KMS-11 (cell line): ENCODE measurements around the gene DPP9.
"Not testable (repeated sequence)": the region's sequence is repeated elsewhere in the genome, so short reads cannot be mapped to it uniquely, and the experiment has no call there.

Experiments
- H2AFZ ChIP-seq: fragments of 200-600 bp; sonication (generic); 2 replicates; pipeline ENCODE4 v1.6.1; 2016; ENCODE audit warnings: antibody characterized with exemption, mixed run types, low read depth
- H3K27ac ChIP-seq: fragments of 200-600 bp; sonication (generic); 2 replicates; pipeline ENCODE4 v1.6.1; 2016; ENCODE audit warnings: mild to moderate bottlenecking, mixed run types
- H3K27me3 ChIP-seq: fragments of 200-600 bp; sonication (generic); 2 replicates; pipeline ENCODE4 v1.6.1; 2017; ENCODE audit warnings: mild to moderate bottlenecking, low read depth, mixed run types, moderate library complexity; ENCODE audit not compliant: insufficient read depth
- H3K36me3 ChIP-seq: fragments of 200-600 bp; sonication (generic); 2 replicates; pipeline ENCODE4 v1.6.1; 2017; ENCODE audit warnings: mild to moderate bottlenecking, mixed run types; ENCODE audit not compliant: insufficient read depth
- H3K4me1 ChIP-seq: fragments of 200-600 bp; sonication (generic); 2 replicates; pipeline ENCODE4 v1.6.1; 2016; ENCODE audit warnings: mild to moderate bottlenecking, low read depth, mixed run types; ENCODE audit not compliant: poor library complexity, severe bottlenecking
- H3K4me2 ChIP-seq: fragments of 200-600 bp; sonication (generic); 2 replicates; pipeline ENCODE4 v1.7.0; 2016; ENCODE audit warnings: mild to moderate bottlenecking, mixed run types
- H3K4me3 ChIP-seq: fragments of 200-600 bp; sonication (generic); IDR thresholded peaks from 2 replicates; pipeline ENCODE4 v1.6.1; 2017; ENCODE audit warnings: low read depth, low read length, mixed read lengths; ENCODE audit not compliant: insufficient read depth
- H3K79me2 ChIP-seq: fragments of 200-600 bp; sonication (generic); 2 replicates; pipeline ENCODE4 v1.6.1; 2016; ENCODE audit warnings: low read depth, mixed run types; ENCODE audit not compliant: insufficient read depth
- H3K9ac ChIP-seq: fragments of 200-600 bp; sonication (generic); 2 replicates; pipeline ENCODE4 v1.6.1; 2016; ENCODE audit warnings: mild to moderate bottlenecking, mixed run types
- H4K20me1 ChIP-seq: fragments of 200-600 bp; sonication (generic); 2 replicates; pipeline ENCODE4 v1.6.1; 2016; ENCODE audit warnings: mild to moderate bottlenecking, mixed run types; ENCODE audit not compliant: insufficient read depth
- TF ChIP-seq, protein P1 (sequence below): fragments of 200-600 bp; sonication (generic); conservative IDR thresholded peaks from 2 replicates; pipeline ENCODE4 v1.6.1; 2017; ENCODE audit warnings: low read depth, mild to moderate bottlenecking, antibody characterized with exemption, low read length, moderate library complexity, mixed read lengths

DPP9 gene

DNA sequence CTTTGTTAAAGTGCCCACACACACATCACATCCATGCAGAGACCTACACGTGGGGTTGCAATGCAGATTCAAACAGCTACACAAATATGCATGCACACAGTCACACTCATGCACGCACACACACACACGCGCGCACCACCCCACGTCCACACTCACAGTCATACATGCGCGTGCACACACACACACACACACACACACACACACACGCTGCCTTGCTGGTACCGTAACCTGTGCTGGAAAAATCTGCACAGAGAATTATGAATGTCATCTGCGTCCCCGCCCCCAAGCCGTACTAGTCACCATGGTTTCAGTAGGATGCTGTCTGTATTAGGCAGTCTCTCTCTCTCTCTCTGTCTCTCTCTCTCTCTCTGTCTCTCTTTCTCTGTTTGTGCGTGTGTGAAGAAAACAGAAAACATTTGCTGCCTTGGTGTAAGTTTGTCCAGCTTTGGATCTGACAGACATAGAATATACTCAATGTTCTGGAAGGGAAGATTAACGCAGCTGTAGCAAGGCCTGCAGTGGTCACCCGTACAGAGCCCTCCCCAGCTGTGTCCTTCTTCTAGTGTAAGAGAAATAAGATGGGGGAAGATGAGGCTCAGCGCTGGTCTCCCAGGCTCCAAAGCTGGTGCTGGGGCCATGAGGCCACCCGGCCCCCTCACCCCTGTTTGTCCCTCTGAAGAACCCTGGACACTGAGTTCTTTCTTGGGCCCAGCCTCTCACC is 26.4 kb upstream of the DPP9 start:
- no peaks in the 10 kb centered on the region for H3K79me2 ChIP-seq
- no peak overlapping the region for H3K9ac ChIP-seq
- no peaks in the 10 kb centered on the region for H3K36me3 ChIP-seq
- peaks cover 67% of the 10 kb centered on the region for H3K27me3 ChIP-seq
- no peak overlapping the region for H2AFZ ChIP-seq
- no peak overlapping the region for H3K4me2 ChIP-seq
- peaks cover 6% of the 10 kb centered on the region for H3K4me1 ChIP-seq
- no peak overlapping the region for H3K27ac ChIP-seq
- H3K4me3 ChIP-seq, result no peak overlapping the region
- TF ChIP-seq, protein P1, sequence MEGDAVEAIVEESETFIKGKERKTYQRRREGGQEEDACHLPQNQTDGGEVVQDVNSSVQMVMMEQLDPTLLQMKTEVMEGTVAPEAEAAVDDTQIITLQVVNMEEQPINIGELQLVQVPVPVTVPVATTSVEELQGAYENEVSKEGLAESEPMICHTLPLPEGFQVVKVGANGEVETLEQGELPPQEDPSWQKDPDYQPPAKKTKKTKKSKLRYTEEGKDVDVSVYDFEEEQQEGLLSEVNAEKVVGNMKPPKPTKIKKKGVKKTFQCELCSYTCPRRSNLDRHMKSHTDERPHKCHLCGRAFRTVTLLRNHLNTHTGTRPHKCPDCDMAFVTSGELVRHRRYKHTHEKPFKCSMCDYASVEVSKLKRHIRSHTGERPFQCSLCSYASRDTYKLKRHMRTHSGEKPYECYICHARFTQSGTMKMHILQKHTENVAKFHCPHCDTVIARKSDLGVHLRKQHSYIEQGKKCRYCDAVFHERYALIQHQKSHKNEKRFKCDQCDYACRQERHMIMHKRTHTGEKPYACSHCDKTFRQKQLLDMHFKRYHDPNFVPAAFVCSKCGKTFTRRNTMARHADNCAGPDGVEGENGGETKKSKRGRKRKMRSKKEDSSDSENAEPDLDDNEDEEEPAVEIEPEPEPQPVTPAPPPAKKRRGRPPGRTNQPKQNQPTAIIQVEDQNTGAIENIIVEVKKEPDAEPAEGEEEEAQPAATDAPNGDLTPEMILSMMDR, result no peak
- no peaks in the 10 kb centered on the region for H4K20me1 ChIP-seq

DNA sequence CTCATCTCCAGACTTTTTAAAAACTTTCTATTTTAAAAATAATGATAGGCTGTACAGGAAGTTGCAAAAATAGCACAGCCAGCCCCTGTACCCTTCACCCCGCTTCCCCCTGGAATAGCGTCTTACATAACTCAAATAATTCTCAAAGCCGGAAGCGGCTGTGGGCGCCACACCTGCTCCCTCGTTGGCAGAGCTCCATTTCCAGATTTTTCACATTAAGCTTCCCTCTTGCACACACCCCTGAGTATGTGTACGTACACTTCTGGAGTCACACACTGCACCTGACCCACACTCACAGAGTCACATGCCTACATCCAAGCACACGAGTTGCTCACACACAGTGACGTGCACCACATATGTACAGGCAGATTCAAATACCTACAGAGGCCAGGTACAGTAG is 24.9 kb upstream of the DPP9 start:
- Histone ChIP-seq H3K27ac (no peak overlapping the region), H3K4me1 (peaks cover 6% of the 10 kb centered on the region), H3K9ac (no peak overlapping the region), H3K4me3 (no peak overlapping the region), H3K36me3 (no peaks in the 10 kb centered on the region), H3K27me3 (peaks cover 77% of the 10 kb centered on the region), H2AFZ (no peak overlapping the region), H3K79me2 (no peaks in the 10 kb centered on the region), H4K20me1 (no peaks in the 10 kb centered on the region), H3K4me2 (no peak overlapping the region)
- TF ChIP-seq, protein P1, result no peak

DNA sequence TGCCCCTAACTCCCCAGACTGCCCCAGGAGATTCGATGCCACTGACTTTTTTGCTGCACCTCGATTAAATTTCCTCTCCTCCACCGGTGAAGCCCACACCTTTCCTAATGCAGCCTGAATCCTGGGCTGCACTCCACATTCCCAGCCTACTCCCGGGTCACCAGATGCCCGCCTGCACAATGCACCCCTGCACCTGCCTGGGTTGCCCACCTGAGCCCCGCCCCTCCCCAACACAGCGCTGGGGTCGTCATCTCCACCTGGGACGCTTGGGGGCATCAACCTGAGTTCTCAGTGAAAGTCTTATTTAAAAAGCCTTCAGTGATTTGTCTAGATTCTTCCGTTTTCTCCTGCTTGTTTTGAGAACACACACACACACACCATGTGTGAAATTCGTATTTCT is 24.5 kb upstream of the DPP9 start:
- H4K20me1 ChIP-seq, result no peaks in the 10 kb centered on the region
- H3K27me3 ChIP-seq, result peaks cover 79% of the 10 kb centered on the region
- H3K4me1 ChIP-seq, result peaks cover 6% of the 10 kb centered on the region
- H3K36me3 ChIP-seq, result no peaks in the 10 kb centered on the region
- H2AFZ ChIP-seq, result no peak overlapping the region
- no peak overlapping the region for H3K4me2 ChIP-seq
- H3K4me3 ChIP-seq, result no peak overlapping the region
- TF ChIP-seq, protein P1, result no peak
- no peaks in the 10 kb centered on the region for H3K79me2 ChIP-seq
- no peak overlapping the region for H3K27ac ChIP-seq
- no peak overlapping the region for H3K9ac ChIP-seq

DNA sequence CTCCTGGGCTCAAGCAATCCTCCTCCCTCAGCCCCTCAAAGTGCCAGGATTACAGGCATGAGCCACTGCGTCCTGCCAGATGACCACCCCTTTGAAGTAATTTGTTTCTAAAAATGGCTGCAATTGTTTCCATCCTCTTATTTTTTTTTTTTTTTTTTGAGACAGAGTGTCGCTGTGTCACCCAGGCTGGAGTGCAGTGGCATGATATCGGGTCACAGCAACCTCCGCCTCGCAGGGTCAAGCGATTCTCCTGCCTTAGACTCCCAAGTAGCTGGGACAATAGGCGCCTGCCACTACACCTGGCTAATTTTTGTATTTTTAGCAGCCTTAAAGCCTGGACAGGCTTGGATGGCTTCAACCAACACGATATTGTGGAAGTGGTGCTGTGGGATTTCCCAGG is 22.3 kb upstream of the DPP9 start:
- no peak overlapping the region for H3K27ac ChIP-seq
- H3K4me3 ChIP-seq, result no peak overlapping the region
- peaks cover 80% of the 10 kb centered on the region for H3K27me3 ChIP-seq
- H3K79me2 ChIP-seq, result no peaks in the 10 kb centered on the region
- H3K4me2 ChIP-seq, result no peak overlapping the region
- H3K4me1 ChIP-seq, result no peaks in the 10 kb centered on the region
- no peaks in the 10 kb centered on the region for H3K36me3 ChIP-seq
- H3K9ac ChIP-seq, result no peak overlapping the region
- TF ChIP-seq, protein P1, result no peak
- no peaks in the 10 kb centered on the region for H4K20me1 ChIP-seq
- H2AFZ ChIP-seq, result no peak overlapping the region

DNA sequence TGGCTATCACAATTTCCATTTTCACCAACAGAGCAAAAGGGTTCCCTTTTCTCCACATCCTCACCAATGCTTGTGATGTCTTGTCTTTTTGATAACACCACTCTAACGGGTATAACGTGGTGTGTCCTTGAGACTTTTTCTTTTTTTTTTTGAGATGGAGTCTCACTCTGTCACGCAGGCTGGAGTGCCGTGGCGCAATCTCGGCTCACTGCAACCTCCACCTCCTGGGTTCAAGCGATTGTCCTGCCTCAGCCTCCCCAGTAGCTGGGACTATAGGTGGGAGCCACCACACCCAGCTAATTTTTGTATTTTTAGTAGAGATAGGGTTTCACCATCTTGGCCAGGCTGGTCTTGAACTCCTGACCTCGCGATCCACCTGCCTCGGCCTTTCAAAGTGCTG is 21.5 kb upstream of the DPP9 start:
- not testable (repeated sequence) for H3K27ac ChIP-seq, H3K4me3 ChIP-seq, H3K36me3 ChIP-seq, H3K9ac ChIP-seq, H3K4me1 ChIP-seq, H2AFZ ChIP-seq, H4K20me1 ChIP-seq, H3K4me2 ChIP-seq, H3K79me2 ChIP-seq
- H3K27me3 ChIP-seq, result peaks cover 82% of the 10 kb centered on the region
